Trophoblast cell (in vitro differentiated cells and primary cell): ENCODE results near the gene NFYA.

Source experiments
- DNase-seq, 2 donors: peaks; one replicate each; pipeline ENCODE4 v3.0.0-alpha.2; 2016
- H2AFZ ChIP-seq: 2 replicates; pipeline ENCODE4 v1.6.1; 2013; ENCODE audit warnings: low read length, moderate library complexity, mild to moderate bottlenecking; ENCODE audit not compliant: insufficient read depth, poor library complexity
- H2AK5ac ChIP-seq: 2 replicates; pipeline ENCODE4 v1.6.1; 2013; ENCODE audit warnings: mild to moderate bottlenecking, low read length
- H2BK120ac ChIP-seq: 2 replicates; pipeline ENCODE4 v1.6.1; 2013; ENCODE audit warnings: low read length, mild to moderate bottlenecking, moderate library complexity; ENCODE audit not compliant: insufficient read depth, poor library complexity
- H2BK12ac ChIP-seq: 2 replicates; pipeline ENCODE4 v1.6.1; 2013; ENCODE audit warnings: mild to moderate bottlenecking, low read length, moderate library complexity
- H2BK5ac ChIP-seq: 2 replicates; pipeline ENCODE4 v1.6.1; 2013; ENCODE audit warnings: low read length, low read depth, moderate library complexity, mild to moderate bottlenecking; ENCODE audit not compliant: poor library complexity
- H3K14ac ChIP-seq: 2 replicates; pipeline ENCODE4 v1.6.1; 2013; ENCODE audit warnings: mild to moderate bottlenecking, low read length
- H3K18ac ChIP-seq: 2 replicates; pipeline ENCODE4 v1.6.1; 2013; ENCODE audit warnings: mild to moderate bottlenecking, low read length
- H3K23ac ChIP-seq: 2 replicates; pipeline ENCODE4 v1.6.1; 2013; ENCODE audit warnings: low read length
- H3K27ac ChIP-seq: 2 replicates; pipeline ENCODE4 v1.5.1; 2013; ENCODE audit warnings: low read depth, mild to moderate bottlenecking, inconsistent platforms, low read length, moderate library complexity
- H3K27me3 ChIP-seq: 2 replicates; pipeline ENCODE4 v1.6.1; 2013; ENCODE audit warnings: inconsistent platforms, mild to moderate bottlenecking, low read length, moderate library complexity; ENCODE audit not compliant: insufficient read depth
- H3K36me3 ChIP-seq, 2 experiments: 1 replicate in 1 of 2; 2 replicates in 1 of 2; pipeline ENCODE4 v1.6.1; 2013; ENCODE audit warnings: low read length in 2 of 2, mild to moderate bottlenecking in 2 of 2, moderate library complexity in 1 of 2; ENCODE audit not compliant: insufficient read depth in 2 of 2, control insufficient read depth in 1 of 2
- H3K4ac ChIP-seq: 2 replicates; pipeline ENCODE4 v1.6.1; 2013; ENCODE audit warnings: low read depth, mild to moderate bottlenecking, low read length, moderate library complexity
- H3K4me1 ChIP-seq, 2 experiments: 1 replicate in 1 of 2; 2 replicates in 1 of 2; pipeline ENCODE4 v1.6.1; 2013; ENCODE audit warnings: low read length in 2 of 2, mild to moderate bottlenecking in 2 of 2, moderate library complexity in 1 of 2; ENCODE audit not compliant: insufficient read depth in 2 of 2, control insufficient read depth in 1 of 2
- H3K4me2 ChIP-seq: 2 replicates; pipeline ENCODE4 v1.6.1; 2013; ENCODE audit warnings: inconsistent platforms, mild to moderate bottlenecking, low read length, moderate library complexity
- H3K4me3 ChIP-seq: 2 replicates; pipeline ENCODE4 v1.5.1; 2013; ENCODE audit warnings: mild to moderate bottlenecking, low read depth, low read length, inconsistent platforms
- H3K79me1 ChIP-seq: one replicate; pipeline ENCODE4 v1.6.1; 2013; ENCODE audit warnings: low read length
- H3K79me2 ChIP-seq: 2 replicates; pipeline ENCODE4 v1.6.1; 2013; ENCODE audit warnings: low read length, mild to moderate bottlenecking; ENCODE audit not compliant: control insufficient read depth, insufficient read depth, poor library complexity
- H3K9ac ChIP-seq: 2 replicates; pipeline ENCODE4 v1.6.1; 2013; ENCODE audit warnings: mild to moderate bottlenecking, low read length
- H3K9me3 ChIP-seq: 2 replicates; pipeline ENCODE4 v1.6.1; 2013; ENCODE audit warnings: low read depth, mild to moderate bottlenecking, control low read depth, inconsistent platforms, low read length; ENCODE audit not compliant: insufficient read depth
- H4K12ac ChIP-seq: 2 replicates; pipeline ENCODE4 v1.6.1; 2013; ENCODE audit warnings: low read depth, mild to moderate bottlenecking, low read length, moderate library complexity
- H4K8ac ChIP-seq: 2 replicates; pipeline ENCODE4 v1.6.1; 2013; ENCODE audit warnings: low read depth, mild to moderate bottlenecking, low read length, moderate library complexity
- H4K91ac ChIP-seq: one replicate; pipeline ENCODE4 v1.6.1; 2013; ENCODE audit warnings: low read depth, mild to moderate bottlenecking, low read length, moderate library complexity
- WGBS: extraction: QIAGEN DNeasy Blood & Tissue Kit; methylation state at CpG from one replicate; pipeline ENCODE4 v1.1.7; 2013; ENCODE audit warnings: missing lambda C conversion rate; ENCODE audit not compliant: insufficient read length, insufficient coverage; ENCODE audit errors: extremely low coverage; 5-methylcytosine and 5-hydroxymethylcytosine counted together

NFYA gene

DNA sequence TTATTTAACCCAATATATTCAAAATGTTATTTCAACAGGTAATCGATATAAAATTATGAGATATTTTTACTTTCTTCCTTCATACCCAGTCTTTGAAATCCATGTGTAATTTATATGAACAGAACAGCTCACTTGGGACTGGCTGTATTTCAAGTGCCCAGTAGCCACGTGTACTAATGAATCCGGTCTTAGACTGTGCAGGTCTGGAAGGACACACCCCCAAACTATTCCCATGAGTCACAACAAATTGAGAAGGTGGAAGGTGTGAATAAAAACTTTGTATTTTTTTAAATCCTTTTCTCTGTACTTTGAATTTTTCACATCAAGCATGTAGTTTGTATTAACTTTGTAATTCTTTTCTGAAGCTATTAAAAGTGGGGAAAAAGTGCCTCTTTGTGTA, 36.6 kb upstream of the NFYA start:
- Histone ChIP-seq H4K8ac (no peak overlapping the region), H2BK120ac (no peak overlapping the region), H3K14ac (no peak overlapping the region), H3K9me3 (peaks cover 1% of the 10 kb centered on the region), H3K79me1 (no peaks in the 10 kb centered on the region), H3K4me2 (no peak overlapping the region), H2AFZ (no peak overlapping the region), H3K4ac (no peak overlapping the region), H3K18ac (no peak overlapping the region), H2BK12ac (no peak overlapping the region), H3K79me2 (no peaks in the 10 kb centered on the region), H3K9ac (no peak overlapping the region), H3K4me1 (peaks cover 12% of the 10 kb centered on the region in 2 experiments), H3K27ac (no peak overlapping the region), H3K23ac (no peak overlapping the region), H2BK5ac (no peak overlapping the region), H3K27me3 (no peaks in the 10 kb centered on the region), H4K91ac (no peak overlapping the region), H2AK5ac (no peak overlapping the region), H4K12ac (no peak overlapping the region), H3K4me3 (no peak overlapping the region), H3K36me3 (no peaks in the 10 kb centered on the region)
- WGBS: no CpG with 5 or more reads among the region's 3 CpGs
- no peak for DNase-seq

DNA sequence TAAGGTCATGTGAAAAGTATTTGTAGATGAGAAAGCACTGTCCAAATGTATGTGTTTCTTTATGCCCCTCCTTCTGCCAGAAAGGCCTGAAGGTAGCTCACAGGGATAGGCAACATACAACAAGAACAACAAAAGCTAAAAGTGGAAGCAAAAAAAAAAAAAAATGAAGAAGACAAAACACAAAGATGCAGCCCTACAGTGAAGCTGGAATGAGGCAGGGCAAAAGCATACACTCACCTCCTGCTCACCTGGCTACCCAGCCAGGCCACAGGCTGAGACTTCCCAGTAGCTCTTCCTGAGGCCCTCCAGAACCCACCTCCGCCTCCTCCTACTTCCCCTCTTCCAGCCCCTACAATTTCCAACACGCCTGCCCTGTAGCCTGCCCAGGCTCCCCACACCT, 36.2 kb upstream of the NFYA start:
- H3K9me3 ChIP-seq: peaks cover 1% of the 10 kb centered on the region
- peaks cover 12% of the 10 kb centered on the region in 2 experiments for H3K4me1 ChIP-seq
- no CpG with 5 or more reads among the region's 2 CpGs for WGBS
- no peaks in the 10 kb centered on the region for H3K79me2 ChIP-seq
- no peak overlapping the region for H4K91ac ChIP-seq
- no peak overlapping the region for H3K4ac ChIP-seq
- H4K12ac ChIP-seq: no peak overlapping the region
- H3K9ac ChIP-seq: no peak overlapping the region
- no peak overlapping the region for H2AK5ac ChIP-seq
- H3K14ac ChIP-seq: no peak overlapping the region
- no peak for DNase-seq
- no peaks in the 10 kb centered on the region for H3K36me3 ChIP-seq
- H4K8ac ChIP-seq: no peak overlapping the region
- no peaks in the 10 kb centered on the region for H3K79me1 ChIP-seq
- H3K4me3 ChIP-seq: no peak overlapping the region
- H2BK12ac ChIP-seq: no peak overlapping the region
- H2BK5ac ChIP-seq: no peak overlapping the region
- H2AFZ ChIP-seq: no peak overlapping the region
- no peak overlapping the region for H3K18ac ChIP-seq
- no peak overlapping the region for H2BK120ac ChIP-seq
- no peak overlapping the region for H3K4me2 ChIP-seq
- H3K27ac ChIP-seq: no peak overlapping the region
- H3K27me3 ChIP-seq: no peaks in the 10 kb centered on the region
- no peak overlapping the region for H3K23ac ChIP-seq

DNA sequence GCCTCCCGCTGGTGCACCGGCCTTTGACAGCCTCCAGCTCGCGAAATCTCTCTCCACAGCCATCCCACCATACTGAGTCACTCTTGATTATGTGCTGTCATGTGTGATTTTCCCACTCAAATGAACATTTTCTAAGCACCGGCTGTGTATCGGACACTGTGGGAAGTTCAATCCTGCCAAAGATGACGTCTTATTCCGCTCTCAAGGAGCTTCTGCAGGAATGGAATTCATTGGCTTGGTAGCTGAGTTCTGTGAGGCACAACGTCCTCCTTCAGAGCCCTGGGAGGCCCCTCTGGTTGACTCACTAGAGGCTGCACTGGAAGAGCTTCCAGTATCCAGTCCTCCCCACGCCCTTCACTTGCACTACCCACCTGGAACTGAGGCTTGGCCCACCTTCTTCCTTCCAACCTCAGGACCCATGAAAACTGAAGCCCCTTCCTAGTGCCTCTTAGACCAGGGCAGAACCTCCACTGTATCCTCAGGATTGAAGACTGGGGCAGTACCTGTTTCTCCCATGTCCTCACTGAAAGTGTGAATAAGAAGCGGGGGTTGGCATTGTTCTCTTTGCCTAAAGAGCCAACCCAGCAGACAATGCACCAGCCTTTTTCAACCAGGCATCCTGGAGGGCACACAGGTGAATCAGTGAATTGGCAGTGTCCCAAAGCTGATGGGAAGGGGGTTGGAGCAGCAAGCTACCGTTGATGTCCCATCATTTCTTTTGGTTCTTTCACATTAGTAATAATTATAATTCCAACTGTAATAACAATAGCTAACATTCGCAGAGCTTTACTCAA, 35.5 kb upstream of the NFYA start:
- WGBS: no CpG with 5 or more reads among the region's 13 CpGs

DNA sequence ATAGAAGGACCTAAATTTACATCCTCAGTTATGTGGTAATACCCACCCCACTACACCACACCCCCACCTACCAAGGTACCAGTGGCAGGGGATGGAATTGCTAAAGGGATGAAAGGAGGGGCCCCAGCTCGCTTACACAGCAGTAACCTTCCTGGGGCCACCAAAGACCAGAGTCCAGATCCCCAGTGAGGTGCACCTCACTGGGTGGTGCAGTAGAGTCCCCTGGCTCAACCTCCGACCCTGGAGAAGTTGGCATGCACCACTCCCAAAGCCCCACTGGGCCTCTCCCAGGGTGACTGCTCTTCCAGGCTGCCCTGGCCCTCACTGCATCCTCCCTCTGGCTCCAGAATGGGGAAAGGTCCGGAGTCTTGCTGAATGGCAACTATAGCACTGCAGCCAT, 34.6 kb upstream of the NFYA start:
- no peak for DNase-seq
- Histone ChIP-seq H4K91ac (no peak overlapping the region), H2AK5ac (no peak overlapping the region), H3K18ac (no peak overlapping the region), H3K9ac (no peak overlapping the region), H2BK120ac (no peak overlapping the region), H3K27me3 (no peaks in the 10 kb centered on the region), H3K4me3 (no peak overlapping the region), H3K36me3 (no peaks in the 10 kb centered on the region), H4K12ac (no peak overlapping the region), H3K79me2 (no peaks in the 10 kb centered on the region), H3K4me2 (no peak overlapping the region), H2AFZ (no peak overlapping the region), H3K23ac (no peak overlapping the region), H3K79me1 (no peaks in the 10 kb centered on the region), H3K27ac (no peak overlapping the region), H2BK12ac (no peak overlapping the region), H3K4me1 (peaks cover 12% of the 10 kb centered on the region in 2 experiments), H3K9me3 (peaks cover 1% of the 10 kb centered on the region), H3K4ac (no peak overlapping the region), H4K8ac (no peak overlapping the region), H3K14ac (no peak overlapping the region), H2BK5ac (no peak overlapping the region)
- no CpG with 5 or more reads among the region's 3 CpGs for WGBS

More for the DNA sequence above, 35.5 kb upstream of the NFYA start:
- Histone ChIP-seq H4K8ac (no peak overlapping the region), H2AFZ (no peak overlapping the region), H3K27me3 (no peaks in the 10 kb centered on the region), H3K9ac (no peak overlapping the region), H3K4me3 (no peak overlapping the region), H4K91ac (no peak overlapping the region), H3K14ac (no peak overlapping the region), H3K23ac (no peak overlapping the region), H3K36me3 (no peaks in the 10 kb centered on the region), H4K12ac (no peak overlapping the region), H3K4ac (no peak overlapping the region), H2AK5ac (no peak overlapping the region), H3K4me1 (peaks cover 12% of the 10 kb centered on the region in 2 experiments), H3K18ac (no peak overlapping the region), H2BK5ac (no peak overlapping the region), H3K79me1 (no peaks in the 10 kb centered on the region), H3K4me2 (no peak overlapping the region), H3K79me2 (no peaks in the 10 kb centered on the region), H3K27ac (no peak overlapping the region), H3K9me3 (peaks cover 1% of the 10 kb centered on the region), H2BK12ac (no peak overlapping the region), H2BK120ac (no peak overlapping the region)
- DNase-seq: no peak
